ENCODE measurements around the gene ANKRD10. TPM values are rescaled to one million over a fixed set of nuclear protein-coding genes. Genes with fewer than 3 reads are reported as not detected.

ANKRD10 gene
- total and polyA plus RNA-seq, 5 donors from 2014 or later: 66.5 to 139 (median 77.9) TPM

DNA sequence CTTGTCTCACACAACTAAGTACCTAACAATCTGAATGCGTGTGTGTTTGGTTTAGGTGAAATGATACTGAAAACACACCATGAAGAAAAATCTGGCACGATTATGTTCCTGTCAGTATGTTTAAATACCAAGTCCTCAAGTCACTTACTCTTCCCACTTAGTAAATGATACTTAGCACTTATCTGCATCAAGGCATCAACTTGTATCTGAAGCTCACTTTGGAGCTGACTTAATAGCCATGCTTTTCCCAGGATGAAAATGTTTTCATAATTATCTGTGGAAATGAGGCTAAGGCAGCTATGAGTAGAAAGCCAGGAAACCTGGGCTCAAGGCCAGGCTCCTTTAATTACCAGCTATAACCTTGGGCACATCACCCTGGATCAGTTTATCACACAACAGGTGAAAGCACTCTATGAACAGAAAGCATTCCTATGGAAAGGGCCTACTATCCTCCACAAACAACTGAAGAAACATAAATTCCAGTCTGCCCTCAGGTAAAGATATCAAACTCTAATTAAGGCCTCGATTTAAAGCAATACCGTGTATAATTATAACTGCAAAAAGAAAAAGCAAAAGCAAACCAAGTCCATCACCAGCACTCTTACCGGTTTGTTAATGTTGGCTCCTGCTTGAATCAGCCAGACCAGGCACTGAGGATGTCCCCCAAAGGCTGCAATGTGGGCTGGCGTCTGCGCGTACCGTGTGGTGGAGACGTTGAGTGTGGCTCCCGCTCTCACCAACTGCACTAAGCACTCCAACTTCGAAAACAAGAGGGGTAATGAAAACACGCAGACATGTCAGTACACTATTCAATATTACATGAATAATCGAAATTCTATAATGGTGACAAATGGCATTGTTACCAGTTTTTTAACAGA is 4.6 kb downstream of the ANKRD10 start:
- no peak overlapping the region for H3K27ac ChIP-seq (ENCODE audit: insufficient read depth, low read length, poor library complexity, severe bottlenecking)
- no peaks in the 10 kb centered on the region for H3K9me3 ChIP-seq (ENCODE audit: control insufficient read depth in 2 of 2, low read length in 2 of 2)
- Mint-ChIP-seq H3K4me3 (peak overlapping the region in 2 of 4 donors; percentile 60 to 66), H3K27ac (peak overlapping the region in 1 of 3 donors; percentile 10), H3K36me3 (peaks cover 11% of the 10 kb centered on the region), H3K9me3 (no peaks in the 10 kb centered on the region), H3K4me1 (peaks cover 48 to 85% (median 72%) of the 10 kb centered on the region in 4 donors), H3K27me3 (no peaks in the 10 kb centered on the region)
- peaks cover 47% of the 10 kb centered on the region for H3K4me1 ChIP-seq (ENCODE audit: control insufficient read depth, insufficient read depth, low read length, poor library complexity, severe bottlenecking)
- no peaks in the 10 kb centered on the region for H3K27me3 ChIP-seq (ENCODE audit: control insufficient read depth, insufficient read depth, low read length)
- peaks cover 44% of the 10 kb centered on the region for H3K36me3 ChIP-seq (ENCODE audit: control insufficient read depth, insufficient read depth, low read length)
- H3K4me3 ChIP-seq (ENCODE audit: low read depth, low read length): no peak overlapping the region
- ATAC-seq (ENCODE audit: low read depth in 2 of 2) (no peak), DNase-seq (no peak)

DNA sequence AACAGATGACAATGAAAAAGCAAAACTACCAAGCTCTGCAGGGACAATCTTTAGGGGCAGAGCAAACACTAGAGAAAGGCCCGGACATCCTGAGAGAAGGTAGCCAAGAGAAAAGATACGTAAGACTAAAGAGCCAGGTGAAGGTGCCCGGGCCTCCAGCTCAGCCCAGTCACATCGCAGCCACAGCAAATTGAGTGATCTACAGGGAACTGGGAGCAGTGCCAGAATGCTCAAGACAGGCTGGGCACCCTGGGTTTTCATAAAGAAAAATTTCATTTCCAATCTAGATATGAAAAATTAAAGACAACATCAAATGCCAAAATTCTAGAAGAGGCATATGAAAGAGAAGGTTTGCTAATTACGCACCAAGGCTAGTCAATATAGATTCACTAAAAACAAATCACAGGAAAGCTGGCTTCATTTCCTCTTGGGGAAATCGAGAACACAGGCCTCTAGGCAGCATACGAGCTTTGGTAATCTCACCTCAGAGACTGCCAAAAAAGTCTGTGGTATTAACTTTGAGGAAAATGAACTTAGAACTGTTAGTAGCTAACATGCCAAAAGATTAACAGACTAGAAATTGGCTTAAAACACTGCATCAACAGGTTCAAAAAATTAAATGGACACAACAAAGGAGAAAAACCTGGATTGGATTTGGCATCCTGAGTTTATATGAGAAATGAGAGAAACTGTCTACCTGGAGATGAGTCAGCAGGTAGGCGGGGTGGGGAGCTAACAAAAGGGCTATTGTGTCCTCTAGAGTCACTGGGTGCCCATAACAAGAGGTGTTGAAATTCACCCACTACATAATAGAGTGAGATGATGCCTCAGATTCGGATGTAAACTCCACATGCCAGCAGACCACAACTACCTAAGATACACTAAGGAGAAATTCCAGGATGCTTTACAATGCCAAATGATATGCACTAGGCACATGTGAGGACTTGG is 6.6 kb downstream of the ANKRD10 start:
- H3K27me3 Mint-ChIP-seq: no peaks in the 10 kb centered on the region
- DNase-seq (no peak), ATAC-seq (ENCODE audit: low read depth in 2 of 2) (no peak)
- peak overlapping the region in 2 of 4 donors; percentile 11 to 36 for H3K4me3 Mint-ChIP-seq
- Histone ChIP-seq H3K36me3 (ENCODE audit: control insufficient read depth, insufficient read depth, low read length) (peaks cover 55% of the 10 kb centered on the region), H3K4me3 (ENCODE audit: low read depth, low read length) (no peak overlapping the region), H3K27me3 (ENCODE audit: control insufficient read depth, insufficient read depth, low read length) (no peaks in the 10 kb centered on the region), H3K27ac (ENCODE audit: insufficient read depth, low read length, poor library complexity, severe bottlenecking) (peak overlapping the region; percentile 24), H3K9me3 (ENCODE audit: control insufficient read depth in 2 of 2, low read length in 2 of 2) (no peaks in the 10 kb centered on the region), H3K4me1 (ENCODE audit: control insufficient read depth, insufficient read depth, low read length, poor library complexity, severe bottlenecking) (peaks cover 36% of the 10 kb centered on the region)
- peak overlapping the region; percentile 59 to 89 (median 75) for H3K27ac Mint-ChIP-seq
- H3K36me3 Mint-ChIP-seq: peaks cover 17% of the 10 kb centered on the region
- H3K9me3 Mint-ChIP-seq: no peaks in the 10 kb centered on the region
- H3K4me1 Mint-ChIP-seq: peaks cover 49 to 83% (median 70%) of the 10 kb centered on the region in 4 donors

- H3K36me3 Mint-ChIP-seq: peaks cover 23% of the 10 kb centered on the region
- H3K36me3 ChIP-seq (ENCODE audit: control insufficient read depth, insufficient read depth, low read length): peaks cover 55% of the 10 kb centered on the region
Measured at GRCh38 chr13:110907301-110907700, 7.6 kb downstream of the ANKRD10 start.

GRCh38 chr13:110904748-110905147 is 10.1 kb downstream of the ANKRD10 start:
- Mint-ChIP-seq H3K27me3 (no peaks in the 10 kb centered on the region), H3K27ac (no peak overlapping the region), H3K4me1 (peaks cover 31 to 60% (median 47%) of the 10 kb centered on the region in 4 donors), H3K9me3 (no peaks in the 10 kb centered on the region), H3K36me3 (peaks cover 23% of the 10 kb centered on the region), H3K4me3 (no peak overlapping the region)
- Histone ChIP-seq H3K27me3 (ENCODE audit: control insufficient read depth, insufficient read depth, low read length) (no peaks in the 10 kb centered on the region), H3K27ac (ENCODE audit: insufficient read depth, low read length, poor library complexity, severe bottlenecking) (no peak overlapping the region), H3K36me3 (ENCODE audit: control insufficient read depth, insufficient read depth, low read length) (peaks cover 53% of the 10 kb centered on the region), H3K4me1 (ENCODE audit: control insufficient read depth, insufficient read depth, low read length, poor library complexity, severe bottlenecking) (peaks cover 10% of the 10 kb centered on the region), H3K4me3 (ENCODE audit: low read depth, low read length) (no peak overlapping the region), H3K9me3 (ENCODE audit: control insufficient read depth in 2 of 2, low read length in 2 of 2) (no peaks in the 10 kb centered on the region)
- no peak for DNase-seq
- ATAC-seq (ENCODE audit: low read depth in 2 of 2): no peak

More at GRCh38 chr13:110907301-110907700, 7.6 kb downstream of the ANKRD10 start:
- H3K27ac Mint-ChIP-seq: peak overlapping the region; percentile 59 to 75 (median 74)
- H3K9me3 Mint-ChIP-seq: no peaks in the 10 kb centered on the region
- H3K27me3 ChIP-seq (ENCODE audit: control insufficient read depth, insufficient read depth, low read length): no peaks in the 10 kb centered on the region
- no peak overlapping the region for H3K27ac ChIP-seq (ENCODE audit: insufficient read depth, low read length, poor library complexity, severe bottlenecking)
- no peak for DNase-seq
- peaks cover 27% of the 10 kb centered on the region for H3K4me1 ChIP-seq (ENCODE audit: control insufficient read depth, insufficient read depth, low read length, poor library complexity, severe bottlenecking)
- H3K4me1 Mint-ChIP-seq: peaks cover 50 to 79% (median 68%) of the 10 kb centered on the region in 4 donors
- no peak overlapping the region for H3K4me3 Mint-ChIP-seq
- no peak for ATAC-seq (ENCODE audit: low read depth in 2 of 2)
- no peak overlapping the region for H3K4me3 ChIP-seq (ENCODE audit: low read depth, low read length)
- H3K27me3 Mint-ChIP-seq: no peaks in the 10 kb centered on the region
- no peaks in the 10 kb centered on the region for H3K9me3 ChIP-seq (ENCODE audit: control insufficient read depth in 2 of 2, low read length in 2 of 2)

- H3K27me3 Mint-ChIP-seq: no peaks in the 10 kb centered on the region
- no peak overlapping the region for H3K4me3 Mint-ChIP-seq
- peaks cover 24 to 42% (median 34%) of the 10 kb centered on the region in 4 donors for H3K4me1 Mint-ChIP-seq
- Histone ChIP-seq H3K27ac (ENCODE audit: insufficient read depth, low read length, poor library complexity, severe bottlenecking) (no peak overlapping the region), H3K9me3 (ENCODE audit: control insufficient read depth in 2 of 2, low read length in 2 of 2) (no peaks in the 10 kb centered on the region), H3K27me3 (ENCODE audit: control insufficient read depth, insufficient read depth, low read length) (no peaks in the 10 kb centered on the region), H3K4me3 (ENCODE audit: low read depth, low read length) (no peak overlapping the region), H3K4me1 (ENCODE audit: control insufficient read depth, insufficient read depth, low read length, poor library complexity, severe bottlenecking) (peaks cover 2% of the 10 kb centered on the region), H3K36me3 (ENCODE audit: control insufficient read depth, insufficient read depth, low read length) (peaks cover 48% of the 10 kb centered on the region)
- ATAC-seq (ENCODE audit: low read depth in 2 of 2): no peak
- H3K27ac Mint-ChIP-seq: no peak overlapping the region
- peaks cover 27% of the 10 kb centered on the region for H3K36me3 Mint-ChIP-seq
- DNase-seq: no peak
- H3K9me3 Mint-ChIP-seq: no peaks in the 10 kb centered on the region
Measured at GRCh38 chr13:110902370-110902769, 12.5 kb downstream of the ANKRD10 start.

DNA sequence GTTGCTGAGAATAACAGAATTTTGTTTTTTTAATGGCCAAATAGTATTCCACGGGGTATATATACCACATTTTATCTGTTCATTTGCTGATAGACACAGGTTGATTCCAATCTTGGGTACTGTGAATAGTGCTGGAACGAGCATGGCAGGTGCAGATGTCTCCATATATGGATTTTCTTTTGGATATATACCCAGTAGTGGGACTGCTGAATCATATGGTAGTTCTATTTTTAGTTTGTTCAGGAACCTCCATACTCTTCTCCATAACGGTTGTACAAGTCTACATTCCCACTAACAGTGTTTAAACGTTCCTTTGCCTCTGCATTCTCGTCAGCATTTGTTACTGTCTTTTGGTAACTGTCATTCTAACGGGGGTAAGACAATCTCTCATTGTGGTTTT is 17.3 kb downstream of the ANKRD10 start:
- H3K27ac ChIP-seq (ENCODE audit: insufficient read depth, low read length, poor library complexity, severe bottlenecking): no peak overlapping the region
- H3K4me1 ChIP-seq (ENCODE audit: control insufficient read depth, insufficient read depth, low read length, poor library complexity, severe bottlenecking): no peaks in the 10 kb centered on the region
- H3K9me3 Mint-ChIP-seq: no peaks in the 10 kb centered on the region
- H3K4me1 Mint-ChIP-seq: peaks cover under 1 to 17% (median 12%) of the 10 kb centered on the region in 4 donors
- DNase-seq: no peak
- H3K27me3 Mint-ChIP-seq: no peaks in the 10 kb centered on the region
- H3K9me3 ChIP-seq (ENCODE audit: control insufficient read depth in 2 of 2, low read length in 2 of 2): no peaks in the 10 kb centered on the region
- H3K4me3 ChIP-seq (ENCODE audit: low read depth, low read length): no peak overlapping the region
- peaks cover 24% of the 10 kb centered on the region for H3K36me3 Mint-ChIP-seq
- no peak overlapping the region for H3K4me3 Mint-ChIP-seq
- H3K27ac Mint-ChIP-seq: peak overlapping the region in 1 of 3 donors; percentile 44
- no peak for ATAC-seq (ENCODE audit: low read depth in 2 of 2)
- H3K36me3 ChIP-seq (ENCODE audit: control insufficient read depth, insufficient read depth, low read length): peaks cover 38% of the 10 kb centered on the region
- no peaks in the 10 kb centered on the region for H3K27me3 ChIP-seq (ENCODE audit: control insufficient read depth, insufficient read depth, low read length)

- DNase-seq (no peak), ATAC-seq (ENCODE audit: low read depth in 2 of 2) (no peak)
- peaks cover 0 to 17% (median 12%) of the 10 kb centered on the region in 4 donors for H3K4me1 Mint-ChIP-seq
- no peaks in the 10 kb centered on the region for H3K27me3 Mint-ChIP-seq
- H3K27ac ChIP-seq (ENCODE audit: insufficient read depth, low read length, poor library complexity, severe bottlenecking): no peak overlapping the region
- no peaks in the 10 kb centered on the region for H3K4me1 ChIP-seq (ENCODE audit: control insufficient read depth, insufficient read depth, low read length, poor library complexity, severe bottlenecking)
- no peak overlapping the region for H3K4me3 Mint-ChIP-seq
- peaks cover 39% of the 10 kb centered on the region for H3K36me3 ChIP-seq (ENCODE audit: control insufficient read depth, insufficient read depth, low read length)
- H3K27ac Mint-ChIP-seq: peak overlapping the region in 1 of 3 donors; percentile 44
- H3K27me3 ChIP-seq (ENCODE audit: control insufficient read depth, insufficient read depth, low read length): no peaks in the 10 kb centered on the region
- no peak overlapping the region for H3K4me3 ChIP-seq (ENCODE audit: low read depth, low read length)
- H3K9me3 Mint-ChIP-seq: no peaks in the 10 kb centered on the region
- H3K9me3 ChIP-seq (ENCODE audit: control insufficient read depth in 2 of 2, low read length in 2 of 2): no peaks in the 10 kb centered on the region
- peaks cover 26% of the 10 kb centered on the region for H3K36me3 Mint-ChIP-seq
Measured at GRCh38 chr13:110897014-110897413, 17.9 kb downstream of the ANKRD10 start.

Data from CD4-positive, CD25-positive, alpha-beta regulatory T cell (primary cell).